WTC11 (cell line): Measurements from ENCODE around the gene ATF3. TPM values are rescaled to one million over a fixed set of nuclear protein-coding genes. Genes with fewer than 3 reads are reported as not detected.

Experiments used
- ATAC-seq: fragments of 200-7000 bp; cut with Tn5 transposase; 2 replicates; pipeline ENCODE4 v1.10.0; 2021; ENCODE audit warnings: mild to moderate bottlenecking, moderate library complexity
- CTCF ChIA-PET: fragments of 300-600 bp; sonication (Branson Sonifier 250); formaldehyde crosslinking; loops from one replicate; lab custom pipeline; 2021; ENCODE audit warnings: antibody characterized with exemption; lab: Charles Lee
- POLR2A ChIA-PET: fragments of 350-600 bp; sonication (Branson Sonifier 250); formaldehyde crosslinking; loops from one replicate; lab custom pipeline; 2021; ENCODE audit warnings: antibody characterized with exemption; lab: Charles Lee
- DNase-seq: peaks from one replicate; pipeline ENCODE4 v3.0.0; 2021; ENCODE audit warnings: low spot score
- H3K27ac Mint-ChIP-seq: 2 replicates; pipeline ENCODE4 v1.8.0; 2021; ENCODE audit warnings: mixed read lengths
- H3K27me3 Mint-ChIP-seq: 2 replicates; pipeline ENCODE4 v1.8.0; 2021; ENCODE audit warnings: low read depth, mild to moderate bottlenecking, moderate library complexity, mixed read lengths
- H3K36me3 Mint-ChIP-seq: 2 replicates; pipeline ENCODE4 v1.8.0; 2021; ENCODE audit warnings: mixed read lengths
- H3K4me1 Mint-ChIP-seq: 2 replicates; pipeline ENCODE4 v1.8.0; 2022; ENCODE audit warnings: mixed read lengths
- H3K4me3 Mint-ChIP-seq: 2 replicates; pipeline ENCODE4 v1.8.0; 2021; ENCODE audit warnings: mild to moderate bottlenecking, moderate library complexity, mixed read lengths
- H3K9me3 Mint-ChIP-seq: 2 replicates; pipeline ENCODE4 v1.8.0; 2021; ENCODE audit warnings: mixed read lengths
- AFF4 ChIP-seq: sonication (generic); formaldehyde crosslinking; IDR thresholded peaks from 2 replicates; pipeline ENCODE4 v1.8.1; 2023; ENCODE audit warnings: mild to moderate bottlenecking, missing genetic modification reagents, borderline replicate concordance
- ARID4B ChIP-seq: sonication (generic); formaldehyde crosslinking; IDR thresholded peaks from 2 replicates; pipeline ENCODE4 v1.8.0; 2023; ENCODE audit warnings: missing genetic modification reagents, mild to moderate bottlenecking, borderline replicate concordance
- ATF1 ChIP-seq: sonication (generic); formaldehyde crosslinking; IDR thresholded peaks from 2 replicates; pipeline ENCODE4 v1.8.1; 2023; ENCODE audit warnings: mild to moderate bottlenecking, moderate library complexity, missing genetic modification reagents
- ATF3 ChIP-seq: sonication (generic); formaldehyde crosslinking; conservative IDR thresholded peaks from 2 replicates; pipeline ENCODE4 v1.8.1; 2022; ENCODE audit warnings: mild to moderate bottlenecking, missing genetic modification reagents
- CBFB ChIP-seq: sonication (generic); formaldehyde crosslinking; IDR thresholded peaks from 2 replicates; pipeline ENCODE4 v1.8.1; 2022; ENCODE audit warnings: mild to moderate bottlenecking, low read depth, missing genetic modification reagents
- CREM ChIP-seq: sonication (generic); formaldehyde crosslinking; IDR thresholded peaks from 2 replicates; pipeline ENCODE4 v1.8.1; 2022; ENCODE audit warnings: mild to moderate bottlenecking, missing genetic modification reagents, moderate library complexity
- ESRRA ChIP-seq: sonication (generic); formaldehyde crosslinking; IDR thresholded peaks from 2 replicates; pipeline ENCODE4 v1.8.1; 2022; ENCODE audit warnings: mild to moderate bottlenecking, missing genetic modification reagents, borderline replicate concordance
- GRHL2 ChIP-seq: fragments of 250-450 bp; sonication (Bioruptor Pico); IDR thresholded peaks from 2 replicates; pipeline ENCODE4 v1.8.0; 2022; ENCODE audit warnings: mild to moderate bottlenecking, moderate library complexity; ENCODE audit not compliant: insufficient replicate concordance, severe bottlenecking
- GTF2I ChIP-seq: fragments of 250-450 bp; sonication (Bioruptor Pico); conservative IDR thresholded peaks from 2 replicates; pipeline ENCODE4 v1.4.0; 2021; ENCODE audit warnings: mild to moderate bottlenecking
- MYBL2 ChIP-seq: sonication (generic); formaldehyde crosslinking; IDR thresholded peaks from 2 replicates; pipeline ENCODE4 v1.8.1; 2023; ENCODE audit warnings: mild to moderate bottlenecking, moderate library complexity, missing genetic modification reagents
- NFATC4 ChIP-seq: fragments of 250-450 bp; sonication (Bioruptor Pico); IDR thresholded peaks from 2 replicates; pipeline ENCODE4 v1.9.0; 2021; ENCODE audit warnings: mild to moderate bottlenecking
- NFYB ChIP-seq: sonication (generic); formaldehyde crosslinking; conservative IDR thresholded peaks from 2 replicates; pipeline ENCODE4 v1.8.0; 2022; ENCODE audit warnings: low read depth, missing genetic modification reagents
- PRDM15 ChIP-seq: sonication (generic); formaldehyde crosslinking; IDR thresholded peaks from 2 replicates; pipeline ENCODE4 v1.8.0; 2022; ENCODE audit warnings: missing genetic modification reagents
- PREB ChIP-seq: sonication (generic); formaldehyde crosslinking; IDR thresholded peaks from 2 replicates; pipeline ENCODE4 v1.8.1; 2022; ENCODE audit warnings: mild to moderate bottlenecking, missing genetic modification reagents, moderate library complexity, borderline replicate concordance
- USF2 ChIP-seq: sonication (generic); formaldehyde crosslinking; IDR thresholded peaks from 2 replicates; pipeline ENCODE4 v1.8.1; 2023; ENCODE audit warnings: mild to moderate bottlenecking, missing genetic modification reagents, moderate library complexity
- ZBTB21 ChIP-seq: sonication (generic); formaldehyde crosslinking; IDR thresholded peaks from 2 replicates; pipeline ENCODE4 v1.8.1; 2023; ENCODE audit warnings: mild to moderate bottlenecking, missing genetic modification reagents, borderline replicate concordance
- ZNF138 ChIP-seq: sonication (generic); formaldehyde crosslinking; conservative IDR thresholded peaks from 2 replicates; pipeline ENCODE4 v1.8.1; 2022; ENCODE audit warnings: mild to moderate bottlenecking, moderate library complexity, missing genetic modification reagents
- ZNF232 ChIP-seq: sonication (generic); formaldehyde crosslinking; IDR thresholded peaks from 2 replicates; pipeline ENCODE4 v1.8.0; 2022; ENCODE audit warnings: mild to moderate bottlenecking, missing genetic modification reagents
- ZNF396 ChIP-seq: fragments of 250-450 bp; sonication (Bioruptor Pico); IDR thresholded peaks from 2 replicates; pipeline ENCODE4 v1.8.0; 2021; ENCODE audit warnings: mild to moderate bottlenecking, moderate library complexity, borderline replicate concordance
- total RNA-seq: library from RNA; stranded (reverse); gene quantifications from 3 replicates; pipeline ENCODE4 v1.2.3, GENCODE V29; 2021

The ATF3 gene
- total RNA-seq, 1 experiment from 2014 or later: 19.4 TPM

GRCh38 chr1:212618466-212619210 lies 10.1 kb downstream of the ATF3 start:
- Mint-ChIP-seq H3K4me1 (peaks cover 17% of the 10 kb centered on the region), H3K4me3 (no peak overlapping the region), H3K36me3 (peaks cover 49% of the 10 kb centered on the region), H3K9me3 (no peaks in the 10 kb centered on the region), H3K27ac (no peak overlapping the region), H3K27me3 (no peaks in the 10 kb centered on the region)
- TF ChIP-seq ARID4B (CRISPR knock-in tag): no peak
- TF ChIP-seq GTF2I (CRISPR knock-in tag): no peak
- TF ChIP-seq ZBTB21: no peak
- no peak for TF ChIP-seq AFF4 (CRISPR knock-in tag)
- no peak for TF ChIP-seq NFYB (CRISPR knock-in tag)
- no peak for TF ChIP-seq ATF1
- TF ChIP-seq ZNF232: no peak
- no peak for TF ChIP-seq ZNF138 (CRISPR knock-in tag)
- TF ChIP-seq NFATC4 (CRISPR knock-in tag): no peak
- no peak for TF ChIP-seq PRDM15
- no peak for TF ChIP-seq ATF3 (CRISPR knock-in tag)
- TF ChIP-seq CREM (CRISPR knock-in tag): no peak
- no peak for TF ChIP-seq MYBL2 (CRISPR knock-in tag)
- TF ChIP-seq PREB (CRISPR knock-in tag): no peak
- TF ChIP-seq ZNF396 (CRISPR knock-in tag): no peak
- TF ChIP-seq USF2: no peak
- no peak for TF ChIP-seq GRHL2 (CRISPR knock-in tag)
- TF ChIP-seq ESRRA (CRISPR knock-in tag): no peak
- no peak for TF ChIP-seq CBFB (CRISPR knock-in tag)
- CTCF ChIA-PET: interaction anchor here (0.8 to 2.0 kb wide), 3 partner anchors 9 to 47 kb away, joined by 3 to 9 read pairs (median 3); no protein-coding TSS in a partner anchor
- POLR2A ChIA-PET: interaction anchor here (2.2 kb wide), 1 partner anchor 10 kb away, joined by 12 read pairs; the partner anchor contains the start of gene ATF3
- ATAC-seq (no peak), DNase-seq (no peak)
